Ishikawa (cell line): ENCODE data around the gene DRGX.

ENCODE experiments used
- CEBPB ChIP-seq: IDR thresholded peaks from 2 replicates; pipeline ENCODE4 v1.6.1; 2012
- CREB1 ChIP-seq: IDR thresholded peaks from 2 replicates; pipeline ENCODE4 v1.6.1; 2012; ENCODE audit warnings: low read depth
- EGR1 ChIP-seq: IDR thresholded peaks from 2 replicates; pipeline ENCODE4 v1.6.1; 2012
- EP300 ChIP-seq: IDR thresholded peaks from 2 replicates; pipeline ENCODE4 v1.6.1; 2012; ENCODE audit warnings: borderline replicate concordance
- FOXM1 ChIP-seq: IDR thresholded peaks from 2 replicates; pipeline ENCODE4 v1.6.1; 2012; ENCODE audit warnings: low read depth, borderline replicate concordance
- NFIC ChIP-seq: IDR thresholded peaks from 2 replicates; pipeline ENCODE4 v1.6.1; 2012
- RAD21 ChIP-seq: IDR thresholded peaks from 2 replicates; pipeline ENCODE4 v1.6.1; 2012; ENCODE audit warnings: low read depth
- TAF1 ChIP-seq: IDR thresholded peaks from 2 replicates; pipeline ENCODE4 v1.6.1; 2012; ENCODE audit warnings: low read depth, mild to moderate bottlenecking
- TCF12 ChIP-seq: IDR thresholded peaks from 2 replicates; pipeline ENCODE4 v1.6.1; 2012; ENCODE audit warnings: low read depth
- TEAD4 ChIP-seq: IDR thresholded peaks from 2 replicates; pipeline ENCODE4 v1.6.1; 2012
- YY1 ChIP-seq: IDR thresholded peaks from 2 replicates; pipeline ENCODE4 v1.6.1; 2012; ENCODE audit warnings: low read depth
- ZBTB7A ChIP-seq: IDR thresholded peaks from 2 replicates; pipeline ENCODE4 v1.6.1; 2012; ENCODE audit warnings: low read depth
- TF ChIP-seq, protein P1 (sequence below): IDR thresholded peaks from 2 replicates; pipeline ENCODE4 v1.6.1; 2012; ENCODE audit warnings: low read depth, mild to moderate bottlenecking
- TF ChIP-seq, protein P2 (sequence below): IDR thresholded peaks from 2 replicates; pipeline ENCODE4 v1.6.1; 2012
- TF ChIP-seq, protein P3 (sequence below): IDR thresholded peaks from 2 replicates; pipeline ENCODE4 v1.6.1; 2012

DRGX gene

DNA sequence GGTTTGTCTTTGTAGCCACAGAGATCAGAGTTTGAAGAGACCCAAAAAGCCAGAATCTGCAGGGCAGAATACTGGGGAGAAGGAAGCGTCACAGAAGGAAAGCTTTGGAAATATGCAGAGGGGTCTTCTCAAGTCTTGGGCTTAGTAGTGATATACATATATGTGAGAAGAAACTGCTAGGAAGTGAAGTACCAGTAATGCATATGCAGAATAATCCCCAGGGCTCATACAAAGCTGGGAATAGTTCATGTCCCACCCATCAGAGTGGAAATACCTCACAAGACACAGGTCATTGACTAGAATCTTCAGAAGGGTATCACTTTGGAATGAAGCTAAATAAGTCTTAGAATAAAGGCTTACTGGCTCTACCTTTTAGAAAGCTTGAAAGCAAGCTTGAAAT, 57.3 kb downstream of the DRGX start:
- no peak for TF ChIP-seq YY1
- TF ChIP-seq FOXM1: no peak
- TF ChIP-seq CEBPB: no peak
- no peak for TF ChIP-seq RAD21
- no peak for TF ChIP-seq NFIC
- TF ChIP-seq, protein P1, sequence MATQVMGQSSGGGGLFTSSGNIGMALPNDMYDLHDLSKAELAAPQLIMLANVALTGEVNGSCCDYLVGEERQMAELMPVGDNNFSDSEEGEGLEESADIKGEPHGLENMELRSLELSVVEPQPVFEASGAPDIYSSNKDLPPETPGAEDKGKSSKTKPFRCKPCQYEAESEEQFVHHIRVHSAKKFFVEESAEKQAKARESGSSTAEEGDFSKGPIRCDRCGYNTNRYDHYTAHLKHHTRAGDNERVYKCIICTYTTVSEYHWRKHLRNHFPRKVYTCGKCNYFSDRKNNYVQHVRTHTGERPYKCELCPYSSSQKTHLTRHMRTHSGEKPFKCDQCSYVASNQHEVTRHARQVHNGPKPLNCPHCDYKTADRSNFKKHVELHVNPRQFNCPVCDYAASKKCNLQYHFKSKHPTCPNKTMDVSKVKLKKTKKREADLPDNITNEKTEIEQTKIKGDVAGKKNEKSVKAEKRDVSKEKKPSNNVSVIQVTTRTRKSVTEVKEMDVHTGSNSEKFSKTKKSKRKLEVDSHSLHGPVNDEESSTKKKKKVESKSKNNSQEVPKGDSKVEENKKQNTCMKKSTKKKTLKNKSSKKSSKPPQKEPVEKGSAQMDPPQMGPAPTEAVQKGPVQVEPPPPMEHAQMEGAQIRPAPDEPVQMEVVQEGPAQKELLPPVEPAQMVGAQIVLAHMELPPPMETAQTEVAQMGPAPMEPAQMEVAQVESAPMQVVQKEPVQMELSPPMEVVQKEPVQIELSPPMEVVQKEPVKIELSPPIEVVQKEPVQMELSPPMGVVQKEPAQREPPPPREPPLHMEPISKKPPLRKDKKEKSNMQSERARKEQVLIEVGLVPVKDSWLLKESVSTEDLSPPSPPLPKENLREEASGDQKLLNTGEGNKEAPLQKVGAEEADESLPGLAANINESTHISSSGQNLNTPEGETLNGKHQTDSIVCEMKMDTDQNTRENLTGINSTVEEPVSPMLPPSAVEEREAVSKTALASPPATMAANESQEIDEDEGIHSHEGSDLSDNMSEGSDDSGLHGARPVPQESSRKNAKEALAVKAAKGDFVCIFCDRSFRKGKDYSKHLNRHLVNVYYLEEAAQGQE: no peak
- TF ChIP-seq, protein P2, sequence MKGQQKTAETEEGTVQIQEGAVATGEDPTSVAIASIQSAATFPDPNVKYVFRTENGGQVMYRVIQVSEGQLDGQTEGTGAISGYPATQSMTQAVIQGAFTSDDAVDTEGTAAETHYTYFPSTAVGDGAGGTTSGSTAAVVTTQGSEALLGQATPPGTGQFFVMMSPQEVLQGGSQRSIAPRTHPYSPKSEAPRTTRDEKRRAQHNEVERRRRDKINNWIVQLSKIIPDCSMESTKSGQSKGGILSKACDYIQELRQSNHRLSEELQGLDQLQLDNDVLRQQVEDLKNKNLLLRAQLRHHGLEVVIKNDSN: no peak
- no peak for TF ChIP-seq TEAD4
- TF ChIP-seq, protein P3, sequence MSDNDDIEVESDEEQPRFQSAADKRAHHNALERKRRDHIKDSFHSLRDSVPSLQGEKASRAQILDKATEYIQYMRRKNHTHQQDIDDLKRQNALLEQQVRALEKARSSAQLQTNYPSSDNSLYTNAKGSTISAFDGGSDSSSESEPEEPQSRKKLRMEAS: no peak
- no peak for TF ChIP-seq EP300
- no peak for TF ChIP-seq CREB1
- TF ChIP-seq TCF12: no peak

DNA sequence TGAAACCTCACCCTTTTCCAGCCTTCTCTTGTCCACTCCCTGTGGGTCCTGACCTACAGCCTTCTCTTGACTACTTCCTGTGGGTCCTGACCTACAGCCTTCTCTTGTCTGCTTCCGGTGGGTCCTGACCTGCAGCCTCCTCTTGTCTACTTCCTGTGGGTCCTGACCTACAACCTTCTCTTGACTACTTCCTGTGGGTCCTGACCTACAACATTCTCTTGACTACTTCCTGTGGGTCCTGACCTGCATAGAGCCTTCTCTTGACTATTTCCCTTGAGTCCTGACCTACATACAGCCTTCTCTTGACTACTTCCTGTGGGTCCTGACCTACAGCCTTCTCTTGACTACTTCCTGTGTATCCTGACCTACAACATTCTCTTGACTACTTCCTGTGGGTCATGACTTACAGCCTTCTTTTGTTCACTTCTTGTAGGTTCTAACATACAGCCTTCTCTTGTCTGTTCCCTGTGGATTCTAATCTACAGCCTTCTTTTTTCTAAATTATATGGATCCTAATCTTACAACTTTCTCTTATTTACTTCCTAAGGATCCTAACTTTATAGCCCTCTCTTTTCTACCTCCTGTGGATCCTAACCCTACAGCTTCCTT, 60.4 kb downstream of the DRGX start:
- no peak for TF ChIP-seq YY1
- no peak for TF ChIP-seq TEAD4
- no peak for TF ChIP-seq CEBPB
- no peak for TF ChIP-seq NFIC
- TF ChIP-seq FOXM1: no peak
- no peak for TF ChIP-seq EP300
- TF ChIP-seq TCF12: no peak
- TF ChIP-seq, protein P3: no peak
- TF ChIP-seq, protein P2: no peak
- no peak for TF ChIP-seq EGR1

DNA sequence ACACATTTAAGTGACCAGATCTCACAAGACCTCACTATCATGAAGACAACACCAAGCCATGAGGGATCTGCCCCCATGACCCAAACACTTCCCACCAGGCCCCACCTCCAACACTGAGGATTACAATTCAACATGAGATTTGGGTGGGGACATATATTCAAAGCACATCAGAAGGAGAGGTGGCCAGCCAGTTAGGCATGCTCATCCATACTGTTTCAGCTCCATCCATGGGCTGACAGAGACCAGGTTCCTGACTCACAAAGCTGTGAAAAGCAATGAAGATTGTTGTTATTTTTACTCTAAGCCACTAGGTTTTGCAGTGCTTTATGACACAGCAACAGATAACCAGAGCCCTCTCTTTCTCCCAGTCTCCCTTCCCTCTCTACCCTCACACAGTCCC, 60.9 kb downstream of the DRGX start:
- TF ChIP-seq YY1: no peak
- no peak for TF ChIP-seq CEBPB
- no peak for TF ChIP-seq TCF12
- TF ChIP-seq, protein P3: no peak
- TF ChIP-seq CREB1: no peak
- TF ChIP-seq TAF1: no peak
- no peak for TF ChIP-seq NFIC
- TF ChIP-seq, protein P2: no peak
- TF ChIP-seq, protein P1: no peak
- no peak for TF ChIP-seq FOXM1
- TF ChIP-seq EGR1: no peak
- TF ChIP-seq TEAD4: no peak
- no peak for TF ChIP-seq EP300
- no peak for TF ChIP-seq RAD21
- no peak for TF ChIP-seq ZBTB7A

DNA sequence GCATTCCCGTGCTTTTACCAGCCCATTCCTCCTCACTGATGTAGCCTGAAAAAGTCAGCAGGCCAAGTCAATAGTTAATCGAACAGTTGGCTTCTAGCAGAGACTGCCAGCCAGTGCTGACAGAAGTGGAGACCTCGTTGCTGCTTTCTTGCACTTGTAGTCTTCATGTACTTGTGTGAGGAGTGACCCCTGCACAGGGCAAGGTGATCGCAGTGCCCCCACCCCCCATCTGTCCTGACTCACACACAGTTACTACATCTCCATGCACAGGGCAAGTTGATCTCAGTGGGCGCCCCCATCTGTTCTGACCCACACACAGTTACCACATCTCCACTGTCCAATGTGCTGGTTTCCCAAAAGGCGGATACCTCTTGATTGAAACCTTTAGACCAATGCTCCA, 62.7 kb downstream of the DRGX start:
- TF ChIP-seq, protein P2: no peak
- no peak for TF ChIP-seq TEAD4
- TF ChIP-seq, protein P3: no peak
- no peak for TF ChIP-seq NFIC
- TF ChIP-seq EP300: no peak
- no peak for TF ChIP-seq RAD21

DNA sequence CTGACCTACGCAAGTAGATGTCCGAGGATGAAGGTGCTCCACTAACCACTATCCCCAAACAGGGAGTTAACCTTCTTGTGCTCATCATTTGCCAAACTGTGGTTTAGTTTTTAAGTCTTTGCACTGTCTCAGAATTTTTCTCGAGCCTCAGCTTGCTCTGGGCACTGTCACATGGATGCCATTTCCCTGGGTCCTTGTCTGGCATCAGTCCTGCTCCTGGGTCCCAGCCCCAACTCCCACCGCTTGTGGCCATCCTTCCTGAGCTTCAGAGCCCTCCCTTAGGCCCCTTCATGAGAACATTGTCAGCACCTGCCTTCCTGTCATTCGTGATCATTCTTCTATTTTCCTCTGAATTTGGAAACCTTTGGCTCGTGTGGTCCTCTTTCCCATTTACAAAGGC, 63.1 kb downstream of the DRGX start:
- TF ChIP-seq, protein P2: no peak
- TF ChIP-seq NFIC: no peak
- TF ChIP-seq, protein P3: no peak
- no peak for TF ChIP-seq EP300
- no peak for TF ChIP-seq TEAD4
- no peak for TF ChIP-seq CREB1
- TF ChIP-seq RAD21: no peak
- TF ChIP-seq TAF1: no peak
- TF ChIP-seq, protein P1: no peak
- TF ChIP-seq YY1: no peak
- TF ChIP-seq ZBTB7A: no peak
